ENCODE data around the gene PXDN. TPM values are rescaled to one million over a fixed set of nuclear protein-coding genes. Genes with fewer than 3 reads are reported as not detected.

Gene PXDN
- total RNA-seq, 1 experiment from 2014 or later = 125 TPM

GRCh38 chr2:1619556-1619955, 124.8 kb downstream of the PXDN start:
- Histone ChIP-seq H4K20me1 (ENCODE audit: low read length) (no peaks in the 10 kb centered on the region), H3K27ac (ENCODE audit: low read length) (0 out of 2 replicates have a peak overlapping the region, but pooled peaks have one; percentile 25), H3K9me3 (ENCODE audit: low read length) (no peaks in the 10 kb centered on the region), H2AFZ (ENCODE audit: low read length) (no peak overlapping the region), H3K4me1 (ENCODE audit: insufficient read depth, low read length) (peaks cover 29% of the 10 kb centered on the region), H3K9ac (ENCODE audit: low read length) (no peak overlapping the region), H3F3A (ENCODE audit: low read length, unreplicated experiment) (no peaks in the 10 kb centered on the region), H3K4me3 (ENCODE audit: low read length) (no peak overlapping the region), H3K36me3 (ENCODE audit: low read depth, low read length) (0 out of 2 replicates have a peak, but pooled peaks cover 2% of the 10 kb centered on the region), H3K9me2 (replicated peaks; ENCODE audit: low read length) (no peaks in the 10 kb centered on the region), H3K27me3 (ENCODE audit: low read length) (no peaks in the 10 kb centered on the region), H3K4me2 (ENCODE audit: low read length) (no peak overlapping the region; the same call in 1 of the 2 replicates), H3K79me2 (ENCODE audit: low read length) (peaks cover 11% of the 10 kb centered on the region)
- no peak for ATAC-seq
- no peak for DNase-seq
- POLR2A ChIA-PET (ENCODE audit: unreplicated experiment) = no interaction called here
- TF ChIP-seq EZH2 (IDR thresholded peaks at IDR 0.05; ENCODE audit: low read length, unreplicated experiment) (no peak), CTCF (conservative IDR thresholded peaks at IDR 0.05; ENCODE audit: low read depth, low read length) (no peak), EZH2phosphoT487 (IDR thresholded peaks at IDR 0.05; ENCODE audit: borderline replicate concordance, low read length) (no peak)
- CTCF ChIA-PET = no interaction called here
- intact Hi-C loops (cut with micrococcal nuclease) = no loop called here
- BruUV-seq (replicated peaks) = no TSS peak

- peak overlapping the region; percentile 31 for H3K27ac ChIP-seq (ENCODE audit: low read length)
- intact Hi-C loops (cut with micrococcal nuclease) = no loop called here
Measured at GRCh38 chr2:1618974-1619373, 125.3 kb downstream of the PXDN start.

More at GRCh38 chr2:1618974-1619373, 125.3 kb downstream of the PXDN start:
- ChIA-PET POLR2A (ENCODE audit: unreplicated experiment) (no interaction called here), CTCF (no interaction called here)
- no TSS peak for BruUV-seq (replicated peaks)
- Histone ChIP-seq H2AFZ (ENCODE audit: low read length) (no peak overlapping the region), H3K27me3 (ENCODE audit: low read length) (no peaks in the 10 kb centered on the region), H3K9ac (ENCODE audit: low read length) (no peak overlapping the region), H3F3A (ENCODE audit: low read length, unreplicated experiment) (no peaks in the 10 kb centered on the region), H3K9me3 (ENCODE audit: low read length) (no peaks in the 10 kb centered on the region), H3K36me3 (ENCODE audit: low read depth, low read length) (0 out of 2 replicates have a peak, but pooled peaks cover 2% of the 10 kb centered on the region), H3K4me1 (ENCODE audit: insufficient read depth, low read length) (peaks cover 29% of the 10 kb centered on the region), H4K20me1 (ENCODE audit: low read length) (no peaks in the 10 kb centered on the region), H3K79me2 (ENCODE audit: low read length) (peaks cover 5% of the 10 kb centered on the region; the same call in 1 of the 2 replicates), H3K4me3 (ENCODE audit: low read length) (no peak overlapping the region), H3K9me2 (replicated peaks; ENCODE audit: low read length) (no peaks in the 10 kb centered on the region), H3K4me2 (ENCODE audit: low read length) (peak overlapping the region; percentile 15)
- TF ChIP-seq EZH2 (IDR thresholded peaks at IDR 0.05; ENCODE audit: low read length, unreplicated experiment) = no peak
- TF ChIP-seq EZH2phosphoT487 (IDR thresholded peaks at IDR 0.05; ENCODE audit: borderline replicate concordance, low read length) = no peak
- no peak for TF ChIP-seq CTCF (conservative IDR thresholded peaks at IDR 0.05; ENCODE audit: low read depth, low read length)
- DNase-seq (peak; percentile 81), ATAC-seq (peak; percentile 57)

All from PC-3 (cell line).